LNCaP clone FGC (cell line): ENCODE results near the gene ADRM1.

Source experiments
- DNase-seq: peaks from one replicate; pipeline ENCODE4 v3.0.0-alpha.2; 2011; ENCODE audit warnings: low read depth
- H3K4me3 ChIP-seq: 2 replicates; pipeline ENCODE4 v1.5.1; 2011; ENCODE audit warnings: mild to moderate bottlenecking, low read depth, low read length, control low read depth
- TF ChIP-seq, protein P1 (sequence below): IDR thresholded peaks from 2 replicates; pipeline ENCODE4 v1.5.1; 2012; ENCODE audit warnings: mild to moderate bottlenecking; ENCODE audit not compliant: control insufficient read depth, insufficient read depth; ENCODE audit errors: extremely low read depth

The ADRM1 gene

DNA sequence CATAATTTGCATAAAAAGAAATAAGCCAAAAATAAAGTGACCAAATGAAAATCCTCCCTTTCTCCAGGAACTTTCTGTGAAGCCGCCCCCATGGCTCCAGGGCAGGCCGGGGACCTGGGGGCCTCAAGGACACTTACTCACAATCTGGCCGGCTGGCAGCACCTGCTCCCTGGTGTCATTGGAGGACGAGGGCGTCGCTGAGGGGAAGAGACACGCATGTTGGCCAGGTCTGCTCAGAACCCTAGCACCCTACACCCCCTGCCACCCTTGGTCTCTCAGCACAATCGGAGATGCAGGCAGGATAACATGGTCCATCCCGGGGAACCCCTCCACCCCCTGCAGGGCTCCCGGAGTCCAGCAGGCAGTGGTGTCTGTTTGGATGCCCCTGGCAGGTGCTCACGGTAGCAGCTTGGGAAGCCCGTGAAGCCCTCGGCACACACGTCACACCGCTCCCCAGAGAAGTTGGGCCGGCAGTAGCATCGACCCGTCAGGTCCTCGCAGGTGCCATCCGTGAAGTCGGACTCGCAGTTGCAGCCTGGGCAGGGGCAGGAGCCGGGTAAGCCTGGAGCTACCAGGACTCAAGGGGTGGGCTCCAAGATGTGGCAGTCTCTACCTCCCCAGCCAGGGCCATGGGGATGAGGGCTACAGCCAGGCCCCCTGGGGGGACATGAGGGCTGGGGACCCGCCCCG is 43.0 kb downstream of the ADRM1 start:
- no peak for DNase-seq
- TF ChIP-seq, protein P1, sequence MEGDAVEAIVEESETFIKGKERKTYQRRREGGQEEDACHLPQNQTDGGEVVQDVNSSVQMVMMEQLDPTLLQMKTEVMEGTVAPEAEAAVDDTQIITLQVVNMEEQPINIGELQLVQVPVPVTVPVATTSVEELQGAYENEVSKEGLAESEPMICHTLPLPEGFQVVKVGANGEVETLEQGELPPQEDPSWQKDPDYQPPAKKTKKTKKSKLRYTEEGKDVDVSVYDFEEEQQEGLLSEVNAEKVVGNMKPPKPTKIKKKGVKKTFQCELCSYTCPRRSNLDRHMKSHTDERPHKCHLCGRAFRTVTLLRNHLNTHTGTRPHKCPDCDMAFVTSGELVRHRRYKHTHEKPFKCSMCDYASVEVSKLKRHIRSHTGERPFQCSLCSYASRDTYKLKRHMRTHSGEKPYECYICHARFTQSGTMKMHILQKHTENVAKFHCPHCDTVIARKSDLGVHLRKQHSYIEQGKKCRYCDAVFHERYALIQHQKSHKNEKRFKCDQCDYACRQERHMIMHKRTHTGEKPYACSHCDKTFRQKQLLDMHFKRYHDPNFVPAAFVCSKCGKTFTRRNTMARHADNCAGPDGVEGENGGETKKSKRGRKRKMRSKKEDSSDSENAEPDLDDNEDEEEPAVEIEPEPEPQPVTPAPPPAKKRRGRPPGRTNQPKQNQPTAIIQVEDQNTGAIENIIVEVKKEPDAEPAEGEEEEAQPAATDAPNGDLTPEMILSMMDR, result no peak
- no peak overlapping the region for H3K4me3 ChIP-seq

DNA sequence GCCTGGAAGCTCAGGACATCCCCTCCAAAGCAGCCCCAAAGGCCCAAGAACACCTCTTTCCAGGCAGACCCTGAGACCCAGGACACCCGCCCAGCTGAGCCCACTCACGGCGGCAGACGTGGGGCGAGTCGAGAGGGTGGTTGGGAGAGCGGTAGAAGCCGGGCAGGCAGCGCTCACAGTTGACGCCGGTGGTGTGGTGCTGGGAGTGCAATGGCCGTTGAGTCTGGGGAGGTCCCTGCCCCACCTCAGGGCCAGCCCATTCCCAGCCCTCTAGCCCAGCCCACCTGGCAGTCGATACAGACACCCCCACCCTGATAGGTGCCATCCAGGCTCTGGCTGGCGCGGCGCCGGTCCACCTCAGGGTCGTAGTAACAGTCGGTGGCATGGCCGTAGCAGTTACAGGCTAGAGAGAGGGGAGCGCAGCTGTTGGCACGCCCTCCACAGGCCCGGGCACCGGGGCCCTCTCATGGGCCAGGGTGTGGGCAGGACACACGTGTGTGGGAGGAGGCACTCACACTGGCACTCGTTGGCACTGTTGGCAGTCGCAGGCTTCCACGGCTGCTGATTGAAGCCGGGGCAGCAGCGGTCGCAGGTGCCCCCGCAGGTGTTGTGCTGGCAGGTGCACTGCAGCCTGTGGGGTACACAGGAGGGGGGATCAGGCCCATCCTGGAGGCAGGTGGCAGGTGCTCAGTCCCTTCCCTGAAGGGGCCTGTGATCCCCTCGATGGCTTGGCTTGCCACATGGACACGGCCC is 43.8 kb downstream of the ADRM1 start:
- TF ChIP-seq, protein P1, result no peak
- no peak overlapping the region for H3K4me3 ChIP-seq
- no peak for DNase-seq

DNA sequence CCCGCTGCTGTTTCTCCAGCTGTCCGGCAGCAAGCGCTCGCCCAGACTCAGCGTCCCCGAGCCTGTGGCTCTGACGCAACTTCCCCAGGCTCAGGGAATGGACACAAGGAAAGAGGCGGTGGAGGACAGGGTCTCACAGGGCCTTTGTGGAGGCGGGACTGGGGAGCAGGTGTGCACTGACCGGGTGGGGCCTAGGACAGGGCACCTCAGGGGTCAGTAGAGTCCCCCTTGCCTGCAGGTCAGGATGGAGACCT is 44.3 kb downstream of the ADRM1 start:
- DNase-seq, result no peak
- no peak overlapping the region for H3K4me3 ChIP-seq
- TF ChIP-seq, protein P1, result no peak

DNA sequence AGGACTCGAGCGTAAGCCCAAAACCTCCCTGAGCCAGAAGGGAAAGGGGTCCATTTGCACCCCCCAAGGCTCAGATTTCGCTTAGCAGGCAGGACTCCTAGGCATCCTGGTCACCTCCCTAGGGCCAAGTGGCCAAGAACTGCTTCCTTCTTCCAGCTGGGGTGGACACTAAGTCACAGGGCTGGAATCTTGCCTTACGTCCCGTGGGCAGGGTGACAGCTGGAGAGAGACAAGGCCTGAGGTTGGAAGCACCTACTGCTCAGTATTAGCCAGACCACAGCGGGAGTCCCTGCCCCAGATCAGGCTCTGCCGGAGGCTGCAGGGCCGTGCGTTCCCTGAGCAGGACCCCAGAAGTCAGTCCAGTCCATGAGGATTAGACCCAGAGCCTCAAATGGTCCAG is 44.6 kb downstream of the ADRM1 start:
- DNase-seq, result no peak
- no peak overlapping the region for H3K4me3 ChIP-seq
- TF ChIP-seq, protein P1, result no peak

DNA sequence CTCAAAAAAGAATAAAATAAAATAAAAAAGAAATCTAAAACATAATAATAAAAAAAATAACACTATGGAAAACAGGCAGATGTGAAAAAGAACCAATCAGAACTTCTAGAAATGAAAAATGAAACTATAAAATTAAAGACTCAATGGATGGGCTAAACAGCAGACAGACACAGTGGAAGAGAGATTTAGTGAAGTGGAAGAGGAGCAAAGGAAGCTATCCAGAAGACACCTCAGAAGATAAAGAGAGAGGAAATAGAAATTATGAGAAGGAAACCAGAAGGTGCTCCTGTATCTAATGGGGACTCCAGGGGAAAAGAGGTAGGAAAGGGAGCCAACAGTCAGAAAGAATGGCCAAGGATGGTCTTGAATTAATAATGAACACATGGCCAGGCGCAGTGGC is 45.8 kb downstream of the ADRM1 start:
- TF ChIP-seq, protein P1, result no peak
- H3K4me3 ChIP-seq, result no peak overlapping the region
- no peak for DNase-seq

DNA sequence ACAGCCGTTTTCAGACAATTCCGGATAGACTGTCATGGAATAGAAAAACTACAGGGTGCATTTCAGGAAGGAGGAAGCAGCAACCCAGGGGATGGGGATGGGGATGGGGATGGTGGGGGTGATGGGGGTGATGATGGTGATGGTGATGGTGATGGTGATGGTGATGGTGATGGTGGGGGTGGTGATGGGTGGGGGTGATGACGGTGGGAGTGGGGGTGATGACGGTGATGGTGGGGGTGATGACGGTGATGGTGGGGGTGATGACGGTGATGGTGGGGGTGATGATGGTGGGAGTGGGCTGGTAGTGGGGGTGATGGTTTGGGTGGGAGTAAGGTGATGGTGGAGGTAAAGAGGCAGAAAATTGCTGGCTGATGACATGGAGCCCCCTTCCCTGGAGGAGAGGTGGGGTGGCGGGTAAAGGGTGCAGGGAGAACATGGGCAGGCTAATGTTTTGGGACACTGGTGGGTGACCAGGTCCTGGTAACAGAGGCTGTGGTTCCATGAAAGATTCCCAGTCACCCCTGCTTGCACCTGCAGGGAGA is 46.8 kb downstream of the ADRM1 start:
- TF ChIP-seq, protein P1, result no peak
- no peak for DNase-seq
- no peak overlapping the region for H3K4me3 ChIP-seq
